Suppressor macrophage (primary cell): ENCODE results near the gene DNAH17.

Source experiments
- DNase-seq, 4 experiments: peaks; one replicate each; pipeline ENCODE4 v3.0.0-alpha.2; 2020 to 2022

DNAH17 gene

GRCh38 chr17:78427140-78427539 is 150.1 kb downstream of the DNAH17 start:
- DNase-seq = no peak

- no peak for DNase-seq
These were observed 150.8 kb downstream of the DNAH17 start for GRCh38 chr17:78426293-78426879.

- no peak for DNase-seq
These were observed 151.8 kb downstream of the DNAH17 start for GRCh38 chr17:78425429-78425828.

- no peak for DNase-seq
These were observed 153.1 kb downstream of the DNAH17 start for GRCh38 chr17:78423961-78424675.

- DNase-seq = no peak
These were observed 154.2 kb downstream of the DNAH17 start for GRCh38 chr17:78422872-78423588.

GRCh38 chr17:78422267-78422605 is 155.0 kb downstream of the DNAH17 start:
- DNase-seq = no peak

- peak; percentile 84 to 91 (median 86) for DNase-seq
These were observed 155.5 kb downstream of the DNAH17 start for GRCh38 chr17:78421534-78422266.

- no peak for DNase-seq
These were observed 156.1 kb downstream of the DNAH17 start for GRCh38 chr17:78421084-78421533.

- no peak for DNase-seq
These were observed 157.0 kb downstream of the DNAH17 start for GRCh38 chr17:78419970-78420815.

- peak in 2 of 4 experiments; percentile 30 to 55 for DNase-seq
These were observed 158.7 kb downstream of the DNAH17 start for GRCh38 chr17:78418326-78419026.

GRCh38 chr17:78417531-78417909 is 159.7 kb downstream of the DNAH17 start:
- no peak for DNase-seq

- peak; percentile 81 to 93 (median 90) for DNase-seq
These were observed 160.2 kb downstream of the DNAH17 start for GRCh38 chr17:78416791-78417530.

GRCh38 chr17:78415821-78416711 is 161.1 kb downstream of the DNAH17 start:
- DNase-seq = peak in 3 of 4 experiments; percentile 39 to 43 (median 41)

GRCh38 chr17:78414178-78415162 is 162.7 kb downstream of the DNAH17 start:
- DNase-seq = no peak

GRCh38 chr17:78412403-78412802 is 164.8 kb downstream of the DNAH17 start:
- DNase-seq = peak; percentile 90 to 95 (median 92)

- DNase-seq = peak in 2 of 4 experiments; percentile 16 to 34
These were observed 165.8 kb downstream of the DNAH17 start for GRCh38 chr17:78411241-78411857.

GRCh38 chr17:78409191-78409928 is 167.8 kb downstream of the DNAH17 start:
- DNase-seq = no peak
